GM12872 (cell line): ENCODE data around the gene BTNL3.

ENCODE experiments used
- TF ChIP-seq, protein P1 (sequence below): IDR thresholded peaks from 3 replicates; pipeline ENCODE4 v1.5.1; 2011; ENCODE audit warnings: low read depth, mild to moderate bottlenecking, low read length, moderate library complexity; ENCODE audit not compliant: insufficient read depth

The BTNL3 gene

DNA sequence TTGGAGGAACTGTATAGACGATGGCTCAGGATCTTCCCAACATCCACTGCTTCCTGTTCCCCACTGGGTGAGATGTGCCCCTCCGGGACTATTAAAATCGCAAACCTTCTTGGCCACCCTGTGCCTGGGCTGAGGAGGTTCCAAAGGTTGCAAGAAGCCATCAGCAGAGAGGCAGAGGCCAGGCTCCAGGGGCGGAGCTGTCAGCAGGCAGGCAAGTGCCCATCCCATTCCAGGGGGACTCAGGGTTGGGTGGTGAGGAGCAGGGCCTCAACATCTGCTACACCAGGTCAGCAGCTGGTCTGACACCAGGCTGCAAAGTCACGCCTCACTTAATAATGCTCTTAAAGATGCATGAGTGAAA is 2.2 kb downstream of the BTNL3 start:
- TF ChIP-seq, protein P1, sequence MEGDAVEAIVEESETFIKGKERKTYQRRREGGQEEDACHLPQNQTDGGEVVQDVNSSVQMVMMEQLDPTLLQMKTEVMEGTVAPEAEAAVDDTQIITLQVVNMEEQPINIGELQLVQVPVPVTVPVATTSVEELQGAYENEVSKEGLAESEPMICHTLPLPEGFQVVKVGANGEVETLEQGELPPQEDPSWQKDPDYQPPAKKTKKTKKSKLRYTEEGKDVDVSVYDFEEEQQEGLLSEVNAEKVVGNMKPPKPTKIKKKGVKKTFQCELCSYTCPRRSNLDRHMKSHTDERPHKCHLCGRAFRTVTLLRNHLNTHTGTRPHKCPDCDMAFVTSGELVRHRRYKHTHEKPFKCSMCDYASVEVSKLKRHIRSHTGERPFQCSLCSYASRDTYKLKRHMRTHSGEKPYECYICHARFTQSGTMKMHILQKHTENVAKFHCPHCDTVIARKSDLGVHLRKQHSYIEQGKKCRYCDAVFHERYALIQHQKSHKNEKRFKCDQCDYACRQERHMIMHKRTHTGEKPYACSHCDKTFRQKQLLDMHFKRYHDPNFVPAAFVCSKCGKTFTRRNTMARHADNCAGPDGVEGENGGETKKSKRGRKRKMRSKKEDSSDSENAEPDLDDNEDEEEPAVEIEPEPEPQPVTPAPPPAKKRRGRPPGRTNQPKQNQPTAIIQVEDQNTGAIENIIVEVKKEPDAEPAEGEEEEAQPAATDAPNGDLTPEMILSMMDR = no peak

DNA sequence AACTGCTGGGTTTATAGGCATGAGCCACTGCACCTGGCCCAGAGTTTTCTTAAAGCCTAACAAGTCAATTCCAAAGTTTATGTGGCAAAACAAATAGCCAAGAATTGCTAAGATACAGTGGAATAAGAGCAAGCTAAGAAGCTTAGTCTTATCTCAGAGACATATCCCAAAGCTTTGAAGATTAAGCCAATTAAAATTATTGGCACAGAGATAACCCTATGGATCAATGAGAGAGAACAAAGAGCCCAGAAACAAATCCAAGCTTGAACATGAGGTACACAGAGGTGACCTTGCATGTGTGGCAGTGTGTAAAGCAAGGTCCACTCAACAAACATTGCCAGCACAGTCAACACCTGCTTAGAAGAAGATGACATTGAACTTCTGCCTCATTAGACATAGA is 13.3 kb downstream of the BTNL3 start:
- TF ChIP-seq, protein P1 = no peak

DNA sequence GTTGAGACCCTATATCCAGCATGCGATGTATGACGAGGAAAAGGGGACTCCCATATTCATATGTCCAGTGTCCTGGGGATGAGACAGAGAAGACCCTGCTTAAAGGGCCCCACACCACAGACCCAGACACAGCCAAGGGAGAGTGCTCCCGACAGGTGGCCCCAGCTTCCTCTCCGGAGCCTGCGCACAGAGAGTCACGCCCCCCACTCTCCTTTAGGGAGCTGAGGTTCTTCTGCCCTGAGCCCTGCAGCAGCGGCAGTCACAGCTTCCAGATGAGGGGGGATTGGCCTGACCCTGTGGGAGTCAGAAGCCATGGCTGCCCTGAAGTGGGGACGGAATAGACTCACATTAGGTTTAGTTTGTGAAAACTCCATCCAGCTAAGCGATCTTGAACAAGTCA is 17.1 kb downstream of the BTNL3 start:
- TF ChIP-seq, protein P1 = no peak

DNA sequence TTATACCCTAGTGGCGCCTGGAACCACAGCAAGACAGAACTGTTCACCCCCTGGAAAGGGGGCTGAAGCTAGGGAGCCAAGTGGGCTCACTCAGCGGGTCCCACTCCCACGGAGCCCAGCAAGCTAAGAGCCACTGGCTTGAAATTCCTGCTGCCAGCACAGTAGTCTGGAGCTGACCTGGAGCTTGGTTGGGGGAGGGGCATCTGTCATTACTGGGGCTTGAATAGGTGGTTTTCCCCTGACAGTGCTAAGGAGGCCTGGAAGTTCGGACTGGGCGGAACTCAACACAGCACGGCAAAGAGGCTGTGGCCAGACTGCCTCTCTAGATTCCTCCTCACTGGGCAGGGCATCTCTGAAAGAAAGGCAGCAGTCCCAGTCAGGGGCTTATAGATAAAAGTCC is 19.5 kb downstream of the BTNL3 start:
- TF ChIP-seq, protein P1 = no peak

DNA sequence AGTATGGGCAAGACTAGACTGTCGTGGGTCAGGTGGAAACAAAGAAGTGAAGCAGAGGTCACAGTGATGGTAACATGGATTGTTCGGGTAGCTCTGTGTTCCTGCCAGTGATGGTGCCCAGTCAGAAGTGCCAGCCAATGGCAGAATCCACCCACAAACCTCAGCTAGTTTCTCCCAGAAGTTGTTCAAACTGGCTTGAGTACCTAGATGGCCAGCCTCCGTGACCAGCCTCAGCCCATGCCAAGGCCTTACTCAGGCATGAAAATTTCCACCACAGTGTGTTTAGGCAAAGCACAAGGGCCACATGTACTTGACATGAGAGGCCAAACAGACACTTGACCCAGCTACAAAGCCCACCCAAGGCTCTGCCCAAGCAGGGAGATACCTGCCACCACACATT is 32.0 kb downstream of the BTNL3 start:
- TF ChIP-seq, protein P1 = no peak

DNA sequence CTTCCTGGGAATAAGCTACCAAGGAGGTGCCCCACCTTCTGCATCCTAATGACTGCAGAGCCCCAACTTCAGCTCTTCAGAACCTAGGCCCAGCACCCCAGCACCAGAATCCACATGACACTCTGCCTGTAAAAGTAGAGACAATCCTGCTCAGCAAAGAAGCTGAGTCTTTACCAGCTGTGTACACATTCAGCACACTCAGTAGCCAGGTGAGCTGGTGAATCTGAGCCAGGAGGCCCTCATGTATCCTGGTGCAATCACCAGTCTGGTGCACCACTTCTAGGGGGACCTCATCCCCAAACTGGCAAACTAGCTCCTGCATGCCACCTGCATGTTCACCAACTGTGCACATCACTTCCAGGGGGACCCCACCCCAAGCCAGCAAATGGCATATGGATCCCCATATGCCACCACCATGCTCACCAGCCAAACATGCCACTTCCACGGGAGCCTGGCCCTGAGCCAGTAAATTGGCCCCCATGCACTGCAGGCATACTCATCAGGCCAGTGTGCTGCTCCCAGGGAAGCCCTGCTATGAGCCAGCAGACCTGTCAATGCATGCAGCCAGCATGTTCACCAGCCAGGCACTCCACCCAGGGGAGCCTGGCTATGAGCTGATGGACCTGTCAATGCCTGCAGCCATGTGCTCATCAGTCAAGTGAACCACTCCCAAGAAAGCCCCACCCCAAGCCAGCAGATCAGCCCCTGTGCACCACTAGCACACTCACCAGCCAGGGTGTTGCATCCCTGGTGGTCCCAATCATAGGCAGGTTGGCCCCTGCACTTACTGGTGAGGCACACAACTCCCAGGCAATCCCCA is 35.8 kb downstream of the BTNL3 start:
- TF ChIP-seq, protein P1 = no peak

DNA sequence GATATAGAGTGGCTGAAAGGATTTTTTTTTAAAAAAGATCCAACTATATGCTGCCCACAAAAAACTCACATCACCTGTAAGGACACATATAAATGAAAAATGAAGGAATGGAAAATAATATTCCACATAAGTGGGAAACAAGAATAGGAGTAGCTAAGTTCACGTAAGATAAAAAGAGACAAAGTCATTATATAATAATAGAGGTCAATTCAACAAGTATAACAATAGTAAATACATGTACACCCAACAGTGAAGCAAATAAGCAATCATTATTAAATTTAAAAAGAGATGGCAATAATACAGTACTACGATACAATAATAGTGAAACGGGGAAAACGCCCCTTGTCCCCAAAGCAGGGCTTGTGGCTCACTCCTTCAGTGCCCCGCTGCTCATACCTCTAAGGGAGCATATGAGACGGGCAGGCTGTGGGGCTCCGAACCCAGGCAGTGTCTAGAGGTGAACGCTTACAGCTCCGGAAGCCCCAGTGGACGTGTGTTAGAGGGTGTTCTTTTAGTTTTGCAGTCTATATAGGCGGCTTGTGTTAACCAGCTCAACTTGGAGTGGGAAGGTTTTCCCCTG is 38.9 kb downstream of the BTNL3 start:
- TF ChIP-seq, protein P1 = no peak
